ENCODE results near the gene RHBDD2.
"Not testable (repeated sequence)": the region's sequence is repeated elsewhere in the genome, so short reads cannot be mapped to it uniquely, and the experiment has no call there.

The RHBDD2 gene

GRCh38 chr7:75889223-75889825 lies 10.5 kb downstream of the RHBDD2 start:
- no peak for DNase-seq (ENCODE audit: low read depth)

GRCh38 chr7:75889826-75890225 lies 11.0 kb downstream of the RHBDD2 start:
- no peak for DNase-seq (ENCODE audit: low read depth)

- not testable (repeated sequence) for DNase-seq (ENCODE audit: low read depth)
Observed at GRCh38 chr7:75891237-75891636, 12.4 kb downstream of the RHBDD2 start.

GRCh38 chr7:75891815-75892411 lies 13.1 kb downstream of the RHBDD2 start:
- no peak for DNase-seq (ENCODE audit: low read depth)

GRCh38 chr7:75892634-75893272 lies 13.9 kb downstream of the RHBDD2 start:
- DNase-seq (ENCODE audit: low read depth): no peak

GRCh38 chr7:75896803-75897327 lies 18.0 kb downstream of the RHBDD2 start:
- DNase-seq (ENCODE audit: low read depth): no peak

GRCh38 chr7:75900617-75901315 lies 21.9 kb downstream of the RHBDD2 start:
- no peak for DNase-seq (ENCODE audit: low read depth)

GRCh38 chr7:75905785-75906604 lies 27.2 kb downstream of the RHBDD2 start:
- DNase-seq (ENCODE audit: low read depth): no peak

GRCh38 chr7:75906991-75907667 lies 28.3 kb downstream of the RHBDD2 start:
- no peak for DNase-seq (ENCODE audit: low read depth)

GRCh38 chr7:75907668-75908039 lies 28.8 kb downstream of the RHBDD2 start:
- DNase-seq (ENCODE audit: low read depth): not testable (repeated sequence)

GRCh38 chr7:75909521-75910132 lies 30.8 kb downstream of the RHBDD2 start:
- DNase-seq (ENCODE audit: low read depth): no peak

GRCh38 chr7:75911186-75911585 lies 32.4 kb downstream of the RHBDD2 start:
- not testable (repeated sequence) for DNase-seq (ENCODE audit: low read depth)

GRCh38 chr7:75913437-75913836 lies 34.6 kb downstream of the RHBDD2 start:
- DNase-seq (ENCODE audit: low read depth): no peak

- DNase-seq (ENCODE audit: low read depth): no peak
Observed at GRCh38 chr7:75914169-75914654, 35.4 kb downstream of the RHBDD2 start.

- DNase-seq (ENCODE audit: low read depth): peak; percentile 96
Observed at GRCh38 chr7:75914655-75915415, 36.0 kb downstream of the RHBDD2 start, which contains the start of gene POR. POR (plus strand) TSS chr7:75915155; CDS start chr7:75954002, 38,847 bp downstream.

- DNase-seq (ENCODE audit: low read depth): peak; percentile 12
Observed at GRCh38 chr7:75915416-75916156, 36.8 kb downstream of the RHBDD2 start.

GRCh38 chr7:75916259-75916658 lies 37.4 kb downstream of the RHBDD2 start:
- DNase-seq (ENCODE audit: low read depth): no peak

GRCh38 chr7:75916685-75917634 lies 38.1 kb downstream of the RHBDD2 start:
- DNase-seq (ENCODE audit: low read depth): no peak
